Measurements from ENCODE around the gene DLGAP1.

DLGAP1 gene

DNA sequence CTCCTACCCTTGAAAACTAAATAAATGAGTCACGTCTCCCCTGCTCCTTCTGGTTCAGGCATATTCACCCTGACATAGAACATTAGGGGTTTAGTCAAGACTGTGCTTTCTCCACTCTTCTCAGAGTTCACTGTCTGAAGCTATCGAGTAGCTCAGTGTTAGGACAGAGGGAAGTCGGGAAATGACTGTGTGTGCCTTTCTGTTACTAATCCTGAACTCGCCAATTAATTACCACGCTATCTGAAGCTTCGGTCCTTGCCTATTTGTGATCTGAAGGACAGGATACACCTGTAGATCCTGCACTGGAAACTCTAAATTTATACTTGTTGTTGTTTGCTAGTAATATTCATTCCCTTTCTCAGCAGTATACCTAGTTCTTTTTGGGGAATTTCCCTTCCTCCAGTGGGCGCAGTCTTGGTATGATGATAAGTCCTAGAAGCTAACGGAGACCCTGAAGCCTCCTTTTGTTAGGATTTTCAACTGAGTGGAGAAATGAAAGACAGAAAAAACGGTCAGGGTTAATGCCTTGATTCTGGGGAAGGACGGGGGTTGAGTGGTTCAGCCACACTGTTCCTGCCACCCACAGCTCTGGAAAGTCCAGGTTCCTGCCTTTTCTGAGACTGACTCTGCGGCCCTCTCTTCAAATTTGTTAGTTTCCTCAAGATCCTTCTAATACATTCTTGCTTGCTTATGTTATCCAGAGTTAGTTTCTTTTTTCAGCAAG is 218.0 kb downstream of the DLGAP1 start:
- DNase-seq: no peak

DNA sequence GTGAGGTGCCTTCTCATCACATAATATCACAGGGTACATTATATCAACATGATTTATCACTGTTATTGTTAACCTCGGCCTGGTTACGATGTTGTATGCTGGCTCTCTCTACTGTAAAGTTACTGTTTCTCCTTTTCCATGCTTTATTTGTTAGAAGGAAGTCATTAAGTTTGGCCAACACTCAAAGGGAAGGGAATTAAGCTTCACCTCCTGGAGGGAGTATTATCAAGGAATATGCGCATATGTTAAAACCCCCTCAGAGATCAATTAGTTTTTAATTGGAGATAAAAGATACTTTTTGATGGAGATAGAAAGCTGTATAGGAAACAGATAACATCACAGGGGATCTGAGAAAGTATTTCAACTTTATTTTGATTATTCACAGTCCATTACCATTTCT is 221.6 kb downstream of the DLGAP1 start:
- DNase-seq: no peak

DNA sequence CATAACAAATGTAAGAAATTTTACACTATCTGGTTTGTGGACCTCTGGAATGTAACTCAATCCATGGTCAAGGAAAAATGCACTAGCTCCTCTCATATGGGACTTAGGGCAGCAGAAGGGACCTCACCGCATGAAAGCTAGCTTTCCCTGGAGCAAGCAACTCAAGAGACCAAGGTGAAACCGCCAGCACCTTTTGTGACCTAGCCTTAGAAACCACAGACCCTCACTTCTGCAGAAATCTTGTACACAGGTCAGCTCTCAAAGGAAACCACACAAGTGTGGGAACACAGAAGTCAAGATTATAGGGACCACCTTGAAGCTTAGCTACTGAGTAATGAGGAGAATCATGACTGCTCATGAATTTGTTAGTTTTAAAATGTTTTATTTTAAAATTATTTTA is 222.5 kb downstream of the DLGAP1 start:
- no peak for DNase-seq

DNA sequence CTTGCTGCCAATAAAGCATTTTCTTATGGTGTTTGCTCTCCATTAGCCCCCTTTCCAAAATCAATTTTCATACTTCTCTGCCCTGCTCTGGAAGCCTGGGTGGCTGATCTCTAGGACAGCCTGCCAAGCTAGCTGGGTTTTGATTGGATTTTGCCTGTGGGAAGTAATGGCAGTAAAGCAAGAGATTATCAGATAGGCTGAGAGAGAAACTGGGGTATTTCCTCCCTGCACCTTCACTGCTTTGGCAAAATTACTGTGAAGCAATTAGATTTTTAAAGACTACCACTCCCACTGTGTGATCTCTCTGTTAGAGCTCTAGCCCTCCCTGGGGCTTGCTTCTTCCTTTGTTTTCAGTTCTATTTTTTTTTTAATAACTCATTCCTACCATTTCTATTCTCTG is 223.8 kb downstream of the DLGAP1 start:
- no peak for DNase-seq

DNA sequence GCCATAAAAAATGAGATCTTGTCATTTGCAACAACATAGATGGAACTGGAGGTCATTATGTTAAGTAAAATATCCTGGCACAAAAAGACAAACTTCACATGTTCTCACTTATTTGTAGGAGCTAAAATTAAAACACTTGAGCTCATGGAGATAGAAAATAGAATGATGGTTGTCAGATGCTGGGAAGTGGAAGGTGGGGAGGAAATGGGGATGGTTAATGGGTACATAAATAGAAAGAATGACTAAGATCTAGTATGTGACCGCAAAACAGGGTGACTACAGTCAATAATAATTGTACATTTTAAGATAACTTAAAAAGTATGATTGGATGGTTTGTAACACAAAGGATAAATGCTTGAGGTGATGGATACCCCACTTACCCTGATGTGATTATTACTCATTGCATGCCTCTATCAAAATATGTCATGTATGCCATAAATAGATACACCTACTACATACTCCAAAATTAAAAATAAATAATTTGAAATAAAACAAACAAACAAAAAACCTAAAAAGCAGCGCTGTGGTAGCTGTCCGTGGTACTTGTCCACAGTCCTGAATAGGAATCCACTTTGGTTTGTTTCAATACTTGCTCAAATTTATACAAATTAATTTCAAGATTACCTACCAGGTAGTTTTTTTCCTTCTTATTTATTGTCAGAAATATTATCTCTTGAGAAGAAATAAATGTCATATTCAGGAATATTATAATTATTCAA is 224.5 kb downstream of the DLGAP1 start:
- no peak for DNase-seq

DNA sequence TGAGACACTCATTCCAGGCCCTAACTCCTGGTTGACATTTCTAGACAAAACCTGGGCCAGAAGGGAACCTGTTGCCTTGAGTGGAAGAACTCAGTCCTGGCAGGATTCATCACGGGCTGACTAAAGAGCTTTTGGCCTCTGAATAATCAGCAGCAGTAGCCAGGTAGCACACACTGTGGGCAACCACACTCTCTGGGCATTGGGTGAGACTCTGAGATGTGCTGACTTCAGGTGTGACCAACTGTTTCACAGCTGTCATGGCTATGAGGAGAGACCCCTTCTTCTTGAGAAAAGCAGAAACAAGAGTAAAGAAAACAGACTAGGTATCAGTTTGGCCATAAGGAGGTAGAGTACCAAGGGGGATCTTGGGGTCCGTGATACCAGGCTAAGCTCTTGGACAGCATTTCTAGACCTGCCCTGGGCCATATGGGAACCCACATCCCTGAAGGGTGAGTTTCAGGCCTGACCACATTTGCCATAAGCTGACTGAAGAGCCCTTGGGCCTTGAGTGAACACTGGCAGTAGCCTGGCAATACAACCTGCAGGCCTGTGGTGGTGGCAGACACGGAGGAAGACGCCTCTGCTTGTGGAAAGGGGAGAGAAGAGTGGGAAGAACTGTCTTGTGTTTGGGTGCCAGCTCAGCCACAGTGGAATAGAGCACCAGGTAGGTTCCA is 230.9 kb downstream of the DLGAP1 start:
- no peak for DNase-seq

GRCh38 chr18:4211111-4211837 is 243.8 kb downstream of the DLGAP1 start:
- no peak for DNase-seq

- DNase-seq: no peak
These were observed 246.7 kb downstream of the DLGAP1 start for GRCh38 chr18:4208366-4208765.

DNA sequence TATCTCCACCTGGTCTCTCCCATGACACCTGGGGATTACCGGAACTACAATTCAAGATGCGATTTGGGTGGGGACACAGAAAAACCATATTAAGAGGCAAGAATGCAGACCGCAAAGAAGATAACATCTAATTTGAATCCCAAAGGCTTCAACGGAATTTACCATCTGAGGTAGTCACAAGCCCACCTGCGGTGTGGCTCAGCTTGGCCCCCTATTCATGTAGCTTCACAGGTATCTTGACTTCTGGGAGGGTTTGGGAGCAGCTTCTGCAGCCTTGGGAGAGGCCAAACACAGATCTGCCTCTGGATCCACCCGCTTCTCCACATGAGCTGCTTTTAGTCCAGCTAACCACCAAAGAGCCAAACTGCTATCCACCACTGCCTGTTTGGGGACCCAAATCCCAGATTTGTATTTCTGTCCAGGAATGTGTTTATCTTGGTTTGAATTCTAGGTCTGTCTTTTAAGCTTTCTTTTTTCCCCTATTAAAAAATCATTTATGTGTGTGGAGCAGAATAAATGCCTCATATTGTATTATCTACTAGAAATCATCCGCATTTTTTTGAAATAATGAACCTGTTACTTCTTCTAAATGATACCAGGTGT is 247.6 kb downstream of the DLGAP1 start:
- DNase-seq: no peak

GRCh38 chr18:4204438-4204720 is 250.7 kb downstream of the DLGAP1 start:
- DNase-seq: no peak

- DNase-seq: no peak
These were observed 251.3 kb downstream of the DLGAP1 start for GRCh38 chr18:4203568-4204437.

GRCh38 chr18:4200399-4200798 is 254.7 kb downstream of the DLGAP1 start:
- no peak for DNase-seq

DNA sequence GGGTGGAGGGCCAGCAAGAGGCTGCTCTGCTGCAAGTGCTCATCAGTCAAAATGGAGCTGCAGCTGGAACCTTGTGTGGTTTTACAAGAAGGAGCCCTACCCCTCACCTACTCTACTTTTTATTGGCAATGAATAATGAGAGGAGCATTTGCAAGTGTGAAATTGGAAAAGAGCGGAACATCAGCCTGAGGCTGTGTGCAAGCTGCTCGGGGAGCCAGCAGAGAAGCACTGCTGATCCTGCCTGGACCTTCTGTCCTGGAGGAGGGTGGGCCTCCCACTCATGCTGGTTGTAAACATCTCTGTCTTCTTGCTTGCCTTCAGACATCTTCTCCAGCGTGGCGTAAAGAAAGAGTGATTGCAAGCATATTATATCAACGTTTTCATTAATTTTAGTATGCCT is 256.2 kb downstream of the DLGAP1 start:
- DNase-seq: no peak

DNA sequence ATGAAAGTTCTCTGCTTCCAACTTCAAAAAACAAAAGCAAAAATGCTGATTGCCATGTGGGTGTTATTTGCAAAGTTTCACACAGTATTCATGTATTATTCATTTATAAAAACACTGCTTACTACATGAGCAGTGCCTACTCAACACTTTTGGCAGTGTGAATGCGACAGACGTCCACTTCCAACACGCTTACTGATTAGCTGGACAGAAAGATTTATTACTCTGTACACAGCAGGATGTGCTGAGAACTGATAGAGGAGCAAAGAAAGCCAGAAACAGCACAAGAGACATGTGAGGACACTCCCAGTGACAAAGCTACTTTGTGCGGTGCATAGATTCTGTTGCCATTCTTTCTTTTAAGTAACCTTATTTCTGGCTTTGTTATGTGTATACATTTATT is 258.8 kb downstream of the DLGAP1 start:
- no peak for DNase-seq

DNA sequence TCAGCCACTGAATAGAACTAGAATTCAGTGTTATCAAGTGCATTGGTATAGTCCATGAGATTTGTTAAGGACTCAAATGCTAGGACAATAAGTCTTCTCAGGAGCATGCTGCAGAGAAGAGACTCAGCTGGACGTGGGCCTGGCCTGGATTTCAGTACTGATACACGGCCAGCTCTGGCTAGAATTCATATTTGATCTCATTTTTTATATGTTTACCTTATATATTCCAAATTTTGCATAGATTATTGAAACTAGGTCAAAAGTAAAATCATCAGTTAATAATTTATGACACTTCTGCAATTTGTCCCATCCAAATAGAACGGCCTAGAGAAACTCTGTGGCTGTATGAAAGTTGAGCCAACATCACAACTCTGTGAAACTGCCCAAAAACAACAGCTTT is 262.0 kb downstream of the DLGAP1 start:
- no peak for DNase-seq

- DNase-seq: no peak
These were observed 273.1 kb downstream of the DLGAP1 start for GRCh38 chr18:4181882-4182568.

DNA sequence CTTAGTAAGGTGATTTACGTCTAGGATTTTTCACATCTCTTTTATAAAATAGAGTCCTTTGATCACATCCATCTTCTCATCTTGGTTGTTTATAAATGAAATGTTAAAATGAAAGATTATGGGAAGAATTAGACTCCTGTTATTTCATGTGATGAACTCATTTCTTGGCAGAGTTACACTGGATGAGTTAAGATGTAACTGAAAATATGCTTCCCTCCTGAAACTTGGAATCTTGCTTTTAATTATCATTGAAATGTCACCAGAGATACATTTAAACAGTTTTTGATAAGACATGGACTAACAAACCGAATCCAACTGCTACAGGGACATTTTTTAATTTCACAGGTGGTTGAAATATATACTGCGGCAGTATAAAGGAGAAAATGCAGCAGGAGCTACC is 274.0 kb downstream of the DLGAP1 start:
- DNase-seq: no peak

DNA sequence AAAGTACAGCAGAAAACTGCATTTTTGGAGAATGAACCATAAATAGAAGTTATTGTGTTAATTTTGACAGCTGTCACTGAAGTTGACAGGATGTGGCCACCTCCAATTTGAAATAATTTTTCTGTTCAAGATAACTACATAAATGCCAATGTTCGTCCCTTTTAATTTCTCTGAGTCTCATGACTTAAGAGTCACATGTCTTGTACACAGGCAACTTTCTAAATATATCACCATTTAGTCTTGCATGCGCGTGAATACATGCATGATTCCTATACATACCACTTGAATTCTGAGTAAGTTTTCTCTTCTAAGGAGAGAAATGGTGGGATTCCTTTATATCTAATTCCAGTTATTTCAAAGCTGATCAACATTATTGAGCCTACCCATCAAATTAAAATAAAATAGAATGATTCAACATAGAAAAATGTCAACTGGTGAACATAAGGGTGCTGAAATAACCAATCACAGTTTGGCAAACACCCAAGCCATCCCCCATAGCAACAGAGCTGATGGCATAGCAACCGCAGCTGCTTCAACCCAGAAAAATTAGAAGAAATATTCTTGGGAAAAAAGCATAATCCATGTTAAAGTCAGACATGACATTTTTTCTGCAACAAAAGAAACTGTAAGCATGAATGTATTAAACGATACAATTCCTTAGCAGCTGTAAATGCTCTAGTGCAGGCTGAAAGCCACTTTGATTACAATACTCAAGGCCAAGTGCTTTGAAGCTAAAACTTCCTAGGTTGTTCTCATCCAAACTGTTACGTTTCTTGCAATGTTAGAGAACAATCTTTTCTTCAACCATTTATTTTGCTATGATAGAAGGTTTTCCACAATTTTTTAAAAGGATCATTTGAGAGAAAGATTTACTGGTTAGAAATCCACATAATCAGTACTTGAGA is 282.7 kb downstream of the DLGAP1 start:
- no peak for DNase-seq

DNA sequence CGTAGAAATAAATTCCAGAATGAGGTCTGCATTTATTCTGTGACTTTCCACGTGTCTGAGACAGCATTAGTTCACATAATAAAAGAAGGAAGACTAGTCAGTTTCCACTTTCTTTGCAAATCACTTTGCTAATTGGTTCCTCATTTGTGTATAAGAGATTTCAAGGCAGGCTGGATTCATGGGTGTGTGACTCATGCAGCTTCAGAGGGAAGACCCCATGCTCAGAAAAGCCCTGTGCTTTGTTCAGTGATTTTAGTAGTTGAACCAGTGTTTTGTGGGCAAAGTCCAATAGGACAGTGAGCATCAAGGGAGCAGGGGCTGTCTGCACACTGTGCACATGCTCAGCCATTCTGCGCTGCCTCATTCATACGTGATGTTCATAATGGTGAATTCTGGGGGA is 297.8 kb downstream of the DLGAP1 start:
- DNase-seq: no peak

- no peak for DNase-seq
These were observed 308.3 kb downstream of the DLGAP1 start for GRCh38 chr18:4146797-4147196.

- no peak for DNase-seq
These were observed 310.9 kb downstream of the DLGAP1 start for GRCh38 chr18:4144201-4144600.

Data from fibroblast of skin of right biceps (primary cell).